ENCODE measurements around the gene KCNH5. TPM values are rescaled to one million over a fixed set of nuclear protein-coding genes. Genes with fewer than 3 reads are reported as not detected.
"Not testable (repeated sequence)": the region's sequence is repeated elsewhere in the genome, so short reads cannot be mapped to it uniquely, and the experiment has no call there.

Gene KCNH5
- total RNA-seq, 2 experiments from 2014 or later, result not detected

- no peaks in the 10 kb centered on the region for H4K20me1 ChIP-seq (ENCODE audit: insufficient read depth, low read length)
- no peak for DNase-seq (ENCODE audit: low spot score)
- H3K79me2 ChIP-seq (ENCODE audit: insufficient read depth, low read depth, low read length), result no peaks in the 10 kb centered on the region
- TF ChIP-seq CTCF (conservative IDR thresholded peaks at IDR 0.05; ENCODE audit: low read length), result no peak
- TF ChIP-seq EZH2phosphoT487 (IDR thresholded peaks at IDR 0.05; ENCODE audit: borderline replicate concordance, low read depth, low read length), result no peak
- H2AFZ ChIP-seq (ENCODE audit: low read length), result no peak overlapping the region
- no peaks in the 10 kb centered on the region for H3K4me1 ChIP-seq (ENCODE audit: insufficient read depth, low read length, poor library complexity, severe bottlenecking)
- no peaks in the 10 kb centered on the region for H3K9me2 ChIP-seq (ENCODE audit: insufficient read depth, low read length)
- BruUV-seq (replicated peaks), result no TSS peak
- no peaks in the 10 kb centered on the region for H3K36me3 ChIP-seq (ENCODE audit: insufficient read depth, low read length)
- no peak overlapping the region for H3K27ac ChIP-seq (ENCODE audit: low read depth, low read length, poor library complexity, severe bottlenecking)
- CTCF ChIA-PET (ENCODE audit: unreplicated experiment), result no interaction called here
- intact Hi-C loops (cut with micrococcal nuclease; ENCODE audit: unreplicated experiment), result no loop called here
- POLR2A ChIA-PET, result interaction anchor here (0.7 kb wide), 3 partner anchors 21 to 136 kb away, joined by 5 read pairs; no protein-coding TSS in a partner anchor
- no peak overlapping the region for H3K4me2 ChIP-seq (ENCODE audit: low read length)
- H3K9me3 ChIP-seq (ENCODE audit: low read length), result no peaks in the 10 kb centered on the region
- no peak overlapping the region for H3K4me3 ChIP-seq (ENCODE audit: low read depth, low read length, poor library complexity, severe bottlenecking)
These were observed 244.7 kb downstream of the KCNH5 start for GRCh38 chr14:62800577-62800976.

- Histone ChIP-seq H3K9me2 (ENCODE audit: insufficient read depth, low read length) (no peaks in the 10 kb centered on the region), H3K36me3 (ENCODE audit: insufficient read depth, low read length) (no peaks in the 10 kb centered on the region), H3K4me2 (ENCODE audit: low read length) (no peak overlapping the region), H3K9me3 (ENCODE audit: low read length) (no peaks in the 10 kb centered on the region), H3K4me1 (ENCODE audit: insufficient read depth, low read length, poor library complexity, severe bottlenecking) (no peaks in the 10 kb centered on the region), H3K4me3 (ENCODE audit: low read depth, low read length, poor library complexity, severe bottlenecking) (no peak overlapping the region), H4K20me1 (ENCODE audit: insufficient read depth, low read length) (no peaks in the 10 kb centered on the region), H3K79me2 (ENCODE audit: insufficient read depth, low read depth, low read length) (no peaks in the 10 kb centered on the region), H2AFZ (ENCODE audit: low read length) (no peak overlapping the region), H3K27ac (ENCODE audit: low read depth, low read length, poor library complexity, severe bottlenecking) (no peak overlapping the region)
- TF ChIP-seq CTCF (conservative IDR thresholded peaks at IDR 0.05; ENCODE audit: low read length), result no peak
- no peak for TF ChIP-seq EZH2phosphoT487 (IDR thresholded peaks at IDR 0.05; ENCODE audit: borderline replicate concordance, low read depth, low read length)
- no peak for DNase-seq (ENCODE audit: low spot score)
- intact Hi-C loops (cut with micrococcal nuclease; ENCODE audit: unreplicated experiment), result no loop called here
- BruUV-seq (replicated peaks), result no TSS peak
- POLR2A ChIA-PET, result no interaction called here
- CTCF ChIA-PET (ENCODE audit: unreplicated experiment), result no interaction called here
These were observed 248.8 kb downstream of the KCNH5 start for GRCh38 chr14:62796431-62796830.

GRCh38 chr14:62792578-62792977 is 252.7 kb downstream of the KCNH5 start:
- no peaks in the 10 kb centered on the region for H3K36me3 ChIP-seq (ENCODE audit: insufficient read depth, low read length)
- no peak for DNase-seq (ENCODE audit: low spot score)
- H3K9me2 ChIP-seq (ENCODE audit: insufficient read depth, low read length), result no peaks in the 10 kb centered on the region
- H3K4me1 ChIP-seq (ENCODE audit: insufficient read depth, low read length, poor library complexity, severe bottlenecking), result no peaks in the 10 kb centered on the region
- no peak overlapping the region for H3K4me2 ChIP-seq (ENCODE audit: low read length)
- H4K20me1 ChIP-seq (ENCODE audit: insufficient read depth, low read length), result no peaks in the 10 kb centered on the region
- no TSS peak for BruUV-seq (replicated peaks)
- CTCF ChIA-PET (ENCODE audit: unreplicated experiment), result no interaction called here
- no peak overlapping the region for H3K27ac ChIP-seq (ENCODE audit: low read depth, low read length, poor library complexity, severe bottlenecking)
- POLR2A ChIA-PET, result interaction anchor here (1.5 kb wide), 1 partner anchor 14 kb away, joined by 4 read pairs; no protein-coding TSS in a partner anchor
- no peaks in the 10 kb centered on the region for H3K79me2 ChIP-seq (ENCODE audit: insufficient read depth, low read depth, low read length)
- H3K4me3 ChIP-seq (ENCODE audit: low read depth, low read length, poor library complexity, severe bottlenecking), result no peak overlapping the region
- TF ChIP-seq CTCF (conservative IDR thresholded peaks at IDR 0.05; ENCODE audit: low read length) (no peak), EZH2phosphoT487 (IDR thresholded peaks at IDR 0.05; ENCODE audit: borderline replicate concordance, low read depth, low read length) (no peak)
- intact Hi-C loops (cut with micrococcal nuclease; ENCODE audit: unreplicated experiment), result no loop called here
- 0 out of 2 replicates have a peak, but pooled peaks cover 5% of the 10 kb centered on the region for H3K9me3 ChIP-seq (ENCODE audit: low read length)
- no peak overlapping the region for H2AFZ ChIP-seq (ENCODE audit: low read length)

GRCh38 chr14:62781328-62781727 is 263.9 kb downstream of the KCNH5 start:
- H3K4me1 ChIP-seq (ENCODE audit: insufficient read depth, low read length, poor library complexity, severe bottlenecking); BruUV-seq (replicated peaks); H3K36me3 ChIP-seq (ENCODE audit: insufficient read depth, low read length); H4K20me1 ChIP-seq (ENCODE audit: insufficient read depth, low read length); H3K4me2 ChIP-seq (ENCODE audit: low read length); H3K9me3 ChIP-seq (ENCODE audit: low read length); CTCF ChIA-PET (ENCODE audit: unreplicated experiment); DNase-seq (ENCODE audit: low spot score); POLR2A ChIA-PET; H2AFZ ChIP-seq (ENCODE audit: low read length); H3K9me2 ChIP-seq (ENCODE audit: insufficient read depth, low read length); H3K4me3 ChIP-seq (ENCODE audit: low read depth, low read length, poor library complexity, severe bottlenecking); H3K79me2 ChIP-seq (ENCODE audit: insufficient read depth, low read depth, low read length); intact Hi-C loops (cut with micrococcal nuclease; ENCODE audit: unreplicated experiment); H3K27ac ChIP-seq (ENCODE audit: low read depth, low read length, poor library complexity, severe bottlenecking): not testable (repeated sequence)

All from OCI-LY7 (cell line).